GM19397 (cell line): ENCODE measurements around the gene NUP188.
"Not testable (repeated sequence)": the region's sequence is repeated elsewhere in the genome, so short reads cannot be mapped to it uniquely, and the experiment has no call there.

Source experiments
- ATAC-seq: cut with Tn5 transposase; IDR thresholded peaks from one replicate; pipeline ENCODE4 v1.9.1; 2021; ENCODE audit warnings: mild to moderate bottlenecking, moderate library complexity; ENCODE audit not compliant: unreplicated experiment

NUP188 gene

DNA sequence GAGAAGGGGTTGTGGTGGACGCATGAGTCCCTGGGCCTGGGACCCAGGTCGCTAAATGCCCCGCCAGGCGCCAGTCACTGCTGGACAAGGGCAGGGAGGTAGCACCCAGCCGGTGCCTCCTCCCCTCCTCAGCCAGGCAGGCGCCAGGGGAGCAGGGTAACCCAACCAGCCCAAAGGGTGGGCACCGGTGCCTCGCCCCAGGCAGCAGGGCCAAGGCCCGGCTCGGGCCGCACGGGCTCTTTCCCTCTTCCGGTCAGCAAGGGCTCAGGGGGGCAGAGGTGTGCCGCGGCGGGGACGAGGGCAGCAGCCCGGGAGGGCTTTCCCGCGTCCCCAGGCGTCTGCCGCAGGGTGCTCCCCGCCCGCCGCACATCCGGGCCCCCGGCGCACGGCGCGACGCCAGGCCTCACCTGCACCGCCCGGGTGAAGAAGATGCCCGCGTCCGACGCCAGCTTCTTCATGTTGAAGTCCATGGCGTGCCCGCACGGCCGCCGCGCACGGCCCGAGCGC lies 80.2 kb downstream of the NUP188 start:
- ATAC-seq: peak; percentile 41

DNA sequence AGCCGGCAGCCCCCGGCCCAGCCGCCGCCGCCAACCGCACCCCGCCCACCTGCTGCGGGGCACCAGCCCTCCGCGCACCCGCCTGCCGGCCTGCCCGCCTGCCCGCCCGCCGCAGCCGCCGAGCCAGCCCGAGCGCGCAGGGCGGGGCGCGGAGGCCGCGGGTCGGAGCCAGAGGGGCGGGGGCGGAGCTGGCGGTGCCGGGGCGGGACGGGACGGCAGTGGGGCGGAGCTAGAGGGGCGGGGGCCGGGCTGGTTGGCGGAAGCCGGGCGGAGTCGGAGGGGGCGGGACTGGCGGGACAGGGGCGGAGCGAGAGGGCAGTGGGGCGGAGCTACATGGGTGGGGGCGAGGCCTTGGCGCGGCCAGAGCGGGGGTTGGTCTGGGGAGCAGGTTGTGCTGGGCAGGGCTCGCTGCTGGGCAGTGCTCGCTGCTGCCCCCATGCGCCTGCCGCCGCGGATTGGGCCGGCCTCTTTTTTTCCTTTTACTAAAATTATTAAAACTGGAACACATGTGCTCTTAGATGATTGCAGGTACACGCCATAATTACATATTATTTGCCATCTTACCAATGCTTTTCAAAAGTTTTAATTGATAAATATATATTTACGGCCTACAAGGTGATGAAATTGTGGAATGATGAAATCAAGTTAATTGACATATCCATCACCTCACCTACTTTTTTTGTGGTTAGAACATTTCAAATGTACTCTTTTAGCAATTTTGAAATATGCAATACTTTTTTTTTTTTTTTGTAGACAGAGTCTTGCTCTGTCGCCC lies 80.9 kb downstream of the NUP188 start, which contains the start of gene SH3GLB2:
Gene SH3GLB2, minus strand, starts transcription at position 140 of the 775 bp plus-strand sequence. CDS start 177 bp downstream, outside the sequence.
- ATAC-seq: peak; percentile 77

DNA sequence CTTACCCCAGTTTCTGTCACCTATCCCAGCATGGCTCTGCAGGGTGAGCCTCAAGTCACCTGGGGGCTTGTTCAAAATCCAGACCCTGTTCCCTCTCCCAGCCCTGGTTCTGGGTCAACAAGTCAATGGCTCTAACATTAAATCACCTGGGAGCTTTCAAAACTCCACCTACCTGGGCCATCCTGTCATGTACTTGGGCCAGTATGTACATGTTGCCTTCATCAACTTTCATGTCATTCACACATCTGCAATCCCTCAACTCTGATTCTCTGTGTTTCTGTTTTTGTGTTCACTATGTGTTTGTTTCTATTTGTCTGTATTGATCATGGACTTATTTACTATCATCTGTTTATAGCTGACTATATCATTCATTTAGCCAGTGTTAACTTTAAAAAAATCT lies 82.7 kb downstream of the NUP188 start:
- no peak for ATAC-seq

DNA sequence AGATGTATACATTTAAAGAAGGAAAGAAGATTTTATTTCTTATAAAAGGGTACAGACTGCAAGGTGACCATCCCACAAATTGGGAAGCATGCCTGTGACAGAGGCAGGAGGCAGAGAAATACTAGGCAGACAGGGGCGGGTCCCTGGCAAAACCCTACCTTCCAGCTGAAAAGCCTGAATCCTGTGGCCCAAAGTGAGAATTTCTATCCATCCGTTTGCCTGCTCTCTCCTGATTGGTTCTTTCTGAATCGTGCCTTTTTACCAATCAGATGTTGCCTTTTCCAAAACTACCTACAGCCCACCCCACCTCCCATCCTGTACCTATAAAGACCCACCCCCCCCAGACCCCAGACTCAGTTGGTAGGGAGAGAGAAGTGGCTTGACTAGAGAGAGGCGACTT lies 84.0 kb downstream of the NUP188 start:
- ATAC-seq: no peak

DNA sequence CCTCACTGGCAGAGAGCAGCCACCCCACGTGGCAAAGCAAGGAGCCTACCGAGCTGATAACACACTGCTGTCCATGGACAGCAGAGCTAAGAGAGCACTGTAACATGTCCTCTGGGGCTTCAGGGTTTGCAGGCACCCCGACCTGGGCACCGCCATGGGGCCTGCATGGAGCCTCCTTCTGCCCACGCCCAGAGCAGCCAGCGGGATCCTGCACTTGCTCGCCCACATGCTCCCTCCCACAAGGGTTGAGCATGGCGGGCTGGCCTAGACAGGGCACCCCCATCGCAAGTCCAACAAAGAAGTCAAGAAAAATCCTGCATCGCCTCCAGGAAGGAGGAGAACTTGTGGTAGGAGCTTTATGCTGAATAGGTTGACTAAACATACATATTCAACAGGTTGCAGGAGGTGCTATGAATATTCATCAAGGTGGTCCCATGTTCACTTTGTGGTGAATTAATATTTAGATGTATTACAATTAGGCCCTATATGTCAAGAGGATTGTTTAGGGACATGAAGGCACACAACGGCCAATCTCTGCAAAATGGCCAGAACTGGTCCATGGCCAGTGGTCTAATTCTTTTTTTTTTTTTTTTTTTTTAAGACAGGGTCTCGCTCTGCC lies 85.2 kb downstream of the NUP188 start:
- no peak for ATAC-seq

DNA sequence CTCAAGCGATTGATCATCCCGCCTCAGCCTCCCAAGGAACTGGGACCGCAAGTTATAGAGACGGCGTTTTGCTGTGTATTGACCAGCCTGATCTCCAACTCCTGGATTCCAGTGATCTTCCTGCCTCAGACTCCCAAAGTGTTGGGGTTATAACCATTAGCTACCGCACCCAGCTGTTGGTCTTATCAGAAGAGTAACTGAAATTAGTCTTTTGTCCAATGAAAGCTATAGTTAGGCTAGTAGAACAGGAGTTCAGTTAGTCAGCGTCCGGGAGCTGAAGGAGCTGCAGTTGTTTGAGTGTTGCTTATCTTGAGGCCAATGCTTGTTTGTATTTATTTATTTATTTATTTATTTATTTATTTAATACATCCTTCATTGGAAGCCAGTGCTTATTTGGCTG lies 85.7 kb downstream of the NUP188 start:
- ATAC-seq: no peak

DNA sequence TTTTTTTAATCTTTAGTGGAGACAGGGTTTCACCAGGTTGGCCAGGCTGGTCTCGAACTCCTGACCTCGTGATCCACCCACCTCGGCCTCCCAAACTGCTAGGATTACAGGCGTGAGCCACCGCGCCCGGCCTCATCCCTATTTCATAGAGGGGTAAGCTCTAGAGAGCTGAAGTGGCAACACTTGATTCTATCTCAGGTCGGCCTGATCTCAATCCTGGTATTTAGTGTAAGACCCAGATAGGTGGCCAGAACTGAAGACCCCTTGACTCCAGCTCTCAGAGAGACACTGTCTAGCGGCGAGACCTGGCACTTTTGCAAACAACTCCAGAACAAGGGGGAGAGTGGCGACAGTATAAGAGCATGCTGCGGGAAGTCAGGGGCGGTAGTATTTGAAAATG lies 88.3 kb downstream of the NUP188 start:
- ATAC-seq: not testable (repeated sequence)

DNA sequence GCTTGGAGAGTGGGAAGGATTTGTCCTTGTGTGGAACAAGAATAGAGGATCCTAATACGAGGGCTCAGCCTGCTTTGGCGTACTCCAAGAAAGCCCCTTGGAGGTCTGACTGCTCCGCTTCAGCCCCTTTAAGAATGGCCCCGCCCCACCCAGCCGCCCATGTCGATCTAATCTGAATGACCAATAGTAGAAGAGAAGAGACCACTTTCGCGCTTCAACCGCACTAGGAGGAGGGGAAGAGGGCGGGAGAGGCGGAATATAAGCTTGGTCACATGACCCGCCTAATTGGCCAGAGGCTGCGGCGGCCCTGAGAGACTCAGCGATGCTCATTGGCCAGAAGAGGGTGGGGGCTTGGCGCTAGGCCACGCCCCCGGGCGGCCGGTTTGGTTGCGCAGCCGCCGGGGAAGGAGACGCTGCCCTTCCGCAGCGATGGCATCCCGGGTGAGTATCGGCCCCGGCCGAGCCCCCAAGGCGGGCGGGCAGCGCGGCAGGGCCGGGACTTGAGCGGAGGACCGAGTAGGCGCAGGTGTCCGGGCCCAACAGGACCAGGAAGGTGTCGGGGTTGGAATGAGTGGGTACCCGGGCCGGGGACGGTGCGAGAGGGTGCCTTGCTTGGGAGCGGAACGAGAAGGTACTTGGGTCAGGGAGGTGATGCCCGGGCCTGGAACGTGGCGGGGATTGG lies 88.9 kb downstream of the NUP188 start, which contains the start of gene MIGA2:
Gene MIGA2, plus strand, starts transcription at position 386 of the 682 bp plus-strand sequence. CDS start 3,969 bp downstream, outside the sequence.
- ATAC-seq: peak; percentile 91

DNA sequence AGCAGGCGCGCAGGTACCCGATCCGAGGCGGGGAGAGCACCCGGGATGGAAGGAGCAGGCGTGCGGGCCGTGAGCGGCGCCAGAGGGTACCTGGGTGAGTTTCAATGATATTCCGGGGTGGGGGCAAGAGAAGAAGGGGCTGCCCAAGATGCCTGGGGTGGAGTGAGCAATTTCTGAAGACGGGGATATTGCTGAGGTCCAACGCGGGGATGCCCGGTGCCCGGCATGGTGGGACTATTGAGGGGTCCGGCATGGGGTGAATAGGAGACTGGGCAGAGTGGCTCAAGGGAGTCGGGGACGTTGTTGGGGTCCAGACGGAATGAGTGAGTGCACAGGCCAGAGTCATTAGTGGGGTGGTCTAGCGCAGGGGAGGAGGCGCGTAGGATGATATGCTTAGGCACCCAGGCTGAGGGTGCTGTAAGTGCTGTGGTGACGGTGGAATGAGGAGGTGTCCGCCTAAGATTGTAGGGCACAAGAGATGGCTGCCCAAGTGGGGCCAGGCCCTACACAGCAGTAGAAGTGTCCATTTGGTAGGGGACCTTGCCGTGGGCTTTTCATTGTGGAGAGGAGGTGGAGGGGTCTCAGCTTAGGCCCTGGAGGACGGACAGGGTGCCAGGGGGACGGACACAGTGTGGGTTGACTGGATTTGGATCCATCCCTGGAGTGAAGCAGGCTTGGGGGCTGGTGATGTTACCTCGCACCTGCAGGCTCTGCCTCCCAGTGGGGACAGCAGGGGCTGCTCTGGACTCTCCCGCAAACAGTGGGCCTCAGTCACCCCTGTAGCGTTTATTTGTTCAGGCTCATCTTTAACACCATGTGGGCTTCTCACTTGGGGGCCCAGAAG lies 89.6 kb downstream of the NUP188 start:
- no peak for ATAC-seq

DNA sequence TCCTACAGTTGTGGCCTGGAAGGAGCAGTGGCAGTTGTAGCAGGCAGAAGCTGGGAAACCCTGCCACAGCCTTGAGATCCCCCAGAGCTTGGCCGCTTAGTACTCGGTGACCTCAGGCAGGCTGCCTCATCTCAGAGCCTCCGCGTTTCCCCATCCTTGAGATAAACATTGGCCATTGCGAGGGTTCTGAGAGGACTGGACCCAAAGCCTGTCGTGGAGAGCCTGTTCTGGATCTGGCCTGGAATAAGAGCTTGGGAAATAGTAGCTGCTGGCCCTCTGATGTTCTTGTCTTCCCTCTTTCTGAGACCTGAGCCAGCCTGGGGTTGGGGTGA lies 90.2 kb downstream of the NUP188 start:
- no peak for ATAC-seq

DNA sequence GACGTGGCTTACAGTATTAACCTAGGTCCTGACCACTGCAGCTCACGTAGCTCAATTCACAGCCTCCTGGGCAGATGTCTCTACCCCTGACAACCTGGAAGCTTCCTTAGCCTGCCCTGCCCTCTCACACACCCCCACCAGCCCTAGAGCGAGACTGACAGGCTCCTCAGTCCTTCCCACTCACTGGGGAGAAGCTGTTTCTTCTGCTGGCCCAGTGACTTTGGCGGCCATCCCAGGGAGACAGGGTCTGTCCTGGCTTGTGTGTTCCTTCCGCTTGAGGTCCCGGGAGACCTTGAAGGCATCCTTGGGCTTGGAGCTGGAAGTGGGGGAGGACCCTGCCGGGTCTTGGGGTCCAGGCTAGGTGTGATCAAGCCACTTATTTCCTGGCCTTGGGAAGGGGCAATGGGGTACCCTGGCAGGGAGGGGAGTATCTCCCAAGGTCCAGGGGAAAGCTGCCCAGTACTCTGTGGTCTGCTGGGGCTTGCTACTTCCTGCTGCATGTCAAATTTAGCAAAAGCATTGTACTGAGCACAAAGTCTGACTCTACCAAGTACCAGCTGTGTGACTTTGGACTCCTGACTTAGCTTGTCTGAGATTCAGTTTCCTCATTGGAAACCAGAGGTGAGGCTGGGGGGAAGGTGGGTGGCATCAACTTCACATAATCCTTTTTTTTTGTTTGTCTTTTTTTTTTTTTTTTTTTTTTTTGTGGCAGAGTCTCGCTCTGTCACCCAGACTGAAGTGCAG lies 90.8 kb downstream of the NUP188 start:
- no peak for ATAC-seq

DNA sequence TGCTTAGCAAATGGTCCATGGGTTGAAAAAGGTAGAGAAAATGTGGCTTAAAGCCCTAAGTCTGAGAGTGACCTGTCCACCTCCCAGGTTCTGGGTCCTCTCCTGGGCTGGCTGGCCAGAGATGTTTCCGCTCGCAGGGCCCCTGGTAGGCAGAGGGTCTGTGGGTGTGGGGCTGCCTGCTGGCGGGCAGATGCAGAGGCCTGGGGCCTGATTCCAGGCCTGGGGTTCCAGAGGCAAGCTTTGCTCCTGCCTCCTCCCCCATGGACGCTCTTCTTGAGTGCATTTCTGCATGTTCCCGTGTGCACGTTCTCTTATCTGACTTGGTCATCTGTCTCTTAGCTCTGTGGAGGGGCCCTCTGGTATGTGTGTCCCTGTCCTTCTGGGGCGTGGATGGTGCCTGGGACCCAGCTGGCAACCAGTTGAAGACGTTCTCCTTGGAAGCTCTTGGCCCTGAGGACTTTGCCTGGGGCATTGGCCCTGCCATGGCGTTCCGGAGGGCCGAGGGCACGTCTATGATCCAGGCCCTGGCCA lies 92.7 kb downstream of the NUP188 start:
- no peak for ATAC-seq

DNA sequence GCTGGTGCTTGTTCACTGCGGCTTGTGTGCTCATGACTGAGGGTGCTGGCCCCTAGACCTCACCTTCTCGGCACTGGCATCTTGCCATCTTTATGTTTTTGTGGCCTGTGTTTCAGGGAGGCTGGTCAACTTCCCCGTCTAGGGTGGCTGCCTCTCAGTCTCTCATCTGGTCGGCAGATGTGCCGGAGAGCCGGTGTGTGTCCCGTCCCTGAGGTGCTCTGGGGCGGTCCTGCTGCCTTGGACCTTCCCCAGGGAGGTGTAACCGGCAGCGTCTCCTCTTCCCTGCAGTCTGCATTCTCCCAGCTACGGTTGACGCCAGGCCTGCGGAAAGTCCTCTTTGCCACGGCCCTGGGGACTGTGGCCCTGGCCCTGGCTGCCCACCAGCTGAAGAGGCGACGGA lies 94.5 kb downstream of the NUP188 start:
- ATAC-seq: no peak

DNA sequence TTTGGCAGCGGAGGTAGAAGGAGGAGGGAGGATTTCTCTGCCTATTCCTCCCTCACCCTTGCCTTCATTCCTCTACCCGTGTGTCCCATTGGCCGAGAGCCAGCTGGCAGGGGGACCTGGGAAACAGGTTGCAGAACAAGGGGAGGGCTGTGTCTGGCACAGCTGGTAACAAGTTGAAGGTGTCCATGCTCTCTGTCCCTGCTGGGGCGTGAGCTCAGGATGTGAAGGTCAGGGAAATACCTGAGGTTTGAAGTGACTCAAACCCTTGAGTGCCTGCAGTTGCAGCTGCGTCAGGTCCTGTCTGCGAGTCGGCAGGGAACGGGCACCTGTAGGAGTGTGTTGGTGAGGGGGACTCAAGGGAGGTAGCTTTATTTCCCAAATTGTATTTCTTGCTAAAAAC lies 105.1 kb downstream of the NUP188 start:
- no peak for ATAC-seq

DNA sequence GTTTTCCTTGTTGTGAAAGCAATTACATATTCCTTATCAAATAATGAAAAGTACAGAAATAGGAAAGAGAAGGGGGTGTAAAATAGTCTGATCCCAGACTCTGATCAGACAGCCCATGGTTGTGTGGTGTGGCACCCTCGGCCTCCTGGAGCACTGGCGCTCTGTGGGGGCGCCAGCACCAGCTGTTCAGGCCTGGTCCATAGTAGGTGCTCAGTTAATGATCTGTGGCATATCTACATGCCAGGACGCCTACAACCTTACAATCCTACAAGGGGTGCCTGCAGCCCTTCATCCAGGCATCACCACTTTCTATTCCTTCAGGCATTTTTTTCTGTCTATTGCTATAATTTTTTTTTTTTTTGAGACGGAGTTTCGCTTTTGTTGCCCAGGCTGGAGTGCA lies 105.5 kb downstream of the NUP188 start:
- no peak for ATAC-seq

DNA sequence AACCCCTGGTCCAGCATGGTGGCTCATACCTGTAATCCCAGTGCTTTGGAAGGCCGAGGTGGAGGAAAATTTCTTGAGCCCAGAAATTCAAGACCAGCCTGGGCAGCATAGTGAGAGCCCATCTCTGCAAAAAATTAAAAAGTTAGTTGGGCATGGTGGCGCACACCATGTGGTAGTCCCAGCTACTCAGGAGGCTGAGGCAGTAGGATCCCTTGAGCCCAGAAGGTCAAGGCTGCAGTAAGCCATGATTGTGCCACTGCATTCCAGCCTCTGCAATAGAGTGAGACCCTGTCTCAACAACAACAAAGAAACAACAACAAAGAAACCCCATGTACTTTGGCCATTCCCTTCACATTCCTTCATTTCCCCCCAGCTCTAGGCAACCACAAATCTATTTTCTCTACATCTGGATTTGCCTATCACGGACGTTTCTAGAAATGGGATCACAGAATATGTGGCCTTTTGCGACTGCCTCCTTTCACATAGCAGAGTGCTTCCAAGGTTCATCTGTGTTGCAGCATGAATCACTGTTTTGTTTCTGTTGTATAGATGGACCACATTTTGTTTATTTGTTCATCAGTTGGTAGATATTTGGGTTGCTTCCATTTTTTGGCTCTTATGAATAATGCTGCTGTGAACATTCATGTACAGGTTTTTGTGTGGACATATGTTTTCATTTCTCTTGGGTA lies 106.8 kb downstream of the NUP188 start:
- ATAC-seq: no peak
